Activated CD8-positive, alpha-beta T cell treated with anti-CD3 and anti-CD28 coated beads for 36 hours (primary cell): ENCODE results near the gene STYXL2. TPM values are rescaled to one million over a fixed set of nuclear protein-coding genes. Genes with fewer than 3 reads are reported as not detected.

Experiments used
- ATAC-seq: fragments of 200-7000 bp; cut with Tn5 transposase; one replicate; pipeline ENCODE4 v1.10.0; 2021; ENCODE audit warnings: mild to moderate bottlenecking, moderate library complexity
- CTCF ChIA-PET: fragments of 350-600 bp; sonication (Branson Sonifier 250); formaldehyde crosslinking; loops from one replicate; lab custom pipeline; 2021; ENCODE audit warnings: antibody characterized with exemption; lab: Charles Lee
- POLR2A ChIA-PET: fragments of 350-600 bp; sonication (Branson Sonifier 250); formaldehyde crosslinking; loops from one replicate; lab custom pipeline; 2021; ENCODE audit warnings: antibody characterized with exemption; lab: Charles Lee
- DNase-seq: peaks from one replicate; pipeline ENCODE4 v3.0.0-alpha.2; 2020
- H3K27ac Mint-ChIP-seq: one replicate; pipeline ENCODE4 v1.8.0; 2021; ENCODE audit warnings: mild to moderate bottlenecking, mixed read lengths
- H3K27me3 Mint-ChIP-seq: one replicate; pipeline ENCODE4 v1.8.0; 2021; ENCODE audit warnings: mixed read lengths
- H3K36me3 Mint-ChIP-seq: one replicate; pipeline ENCODE4 v1.8.0; 2021; ENCODE audit warnings: low read depth, mixed read lengths
- H3K4me1 Mint-ChIP-seq: one replicate; pipeline ENCODE4 v1.8.0; 2021; ENCODE audit warnings: low read depth, mixed read lengths
- H3K4me3 Mint-ChIP-seq: one replicate; pipeline ENCODE4 v1.8.0; 2021; ENCODE audit warnings: mild to moderate bottlenecking, moderate library complexity, mixed read lengths
- H3K9me3 Mint-ChIP-seq: one replicate; pipeline ENCODE4 v1.8.0; 2021; ENCODE audit warnings: mixed read lengths
- intact Hi-C: fragments of 100-400 bp; cut with micrococcal nuclease; formaldehyde crosslinking; loops from one replicate; pipeline ENCODE4 v1.10.0; 2022
- total RNA-seq, 2 experiments: library from RNA; stranded (reverse); gene quantifications; one replicate each; pipeline ENCODE4 v1.2.3, GENCODE V29; 2021
- TF ChIP-seq, protein P1 (sequence below): fragments of 200-600 bp; IDR thresholded peaks from one replicate; pipeline ENCODE4 v1.8.0; 2022; ENCODE audit warnings: antibody characterized with exemption, mild to moderate bottlenecking

Gene STYXL2
- total RNA-seq, 2 experiments from 2014 or later, result not detected

DNA sequence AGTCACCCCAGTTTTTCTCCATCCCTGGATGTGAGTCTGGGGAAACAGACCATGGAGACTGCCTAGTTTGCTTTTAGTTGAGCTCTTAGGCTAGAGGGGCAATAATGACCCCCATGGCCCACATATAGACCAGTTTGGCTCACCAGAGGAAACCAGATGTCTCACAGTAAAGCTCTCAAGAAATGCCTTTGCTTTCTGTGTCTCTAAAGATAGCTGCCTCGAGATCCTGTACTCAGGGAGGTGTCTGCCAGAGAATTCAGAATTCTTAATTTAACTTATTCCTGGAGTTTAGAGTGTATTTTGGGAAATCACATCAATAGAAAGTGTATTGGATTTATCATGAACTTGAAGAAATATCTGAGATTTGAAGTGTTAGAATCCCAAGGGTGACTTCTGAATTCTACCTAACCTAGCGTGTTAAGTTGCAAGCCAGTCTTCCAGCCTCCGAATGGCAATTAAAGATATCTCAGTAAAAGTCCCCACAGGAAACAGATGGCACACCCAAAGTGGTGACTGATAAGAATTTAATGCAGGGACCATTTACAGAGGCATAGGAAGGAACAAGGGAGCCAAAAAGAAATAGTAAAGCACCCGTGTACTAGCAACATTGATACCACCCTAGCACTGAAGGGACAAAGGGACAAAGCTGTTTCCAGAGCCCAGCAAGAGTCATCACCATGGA, 37.1 kb downstream of the STYXL2 start:
- intact Hi-C loops, result no loop called here
- Mint-ChIP-seq H3K4me1 (no peaks in the 10 kb centered on the region), H3K27me3 (peaks cover 12% of the 10 kb centered on the region), H3K36me3 (no peaks in the 10 kb centered on the region), H3K9me3 (no peaks in the 10 kb centered on the region), H3K4me3 (no peak overlapping the region), H3K27ac (no peak overlapping the region)
- ATAC-seq (no peak), DNase-seq (no peak)
- TF ChIP-seq, protein P1, sequence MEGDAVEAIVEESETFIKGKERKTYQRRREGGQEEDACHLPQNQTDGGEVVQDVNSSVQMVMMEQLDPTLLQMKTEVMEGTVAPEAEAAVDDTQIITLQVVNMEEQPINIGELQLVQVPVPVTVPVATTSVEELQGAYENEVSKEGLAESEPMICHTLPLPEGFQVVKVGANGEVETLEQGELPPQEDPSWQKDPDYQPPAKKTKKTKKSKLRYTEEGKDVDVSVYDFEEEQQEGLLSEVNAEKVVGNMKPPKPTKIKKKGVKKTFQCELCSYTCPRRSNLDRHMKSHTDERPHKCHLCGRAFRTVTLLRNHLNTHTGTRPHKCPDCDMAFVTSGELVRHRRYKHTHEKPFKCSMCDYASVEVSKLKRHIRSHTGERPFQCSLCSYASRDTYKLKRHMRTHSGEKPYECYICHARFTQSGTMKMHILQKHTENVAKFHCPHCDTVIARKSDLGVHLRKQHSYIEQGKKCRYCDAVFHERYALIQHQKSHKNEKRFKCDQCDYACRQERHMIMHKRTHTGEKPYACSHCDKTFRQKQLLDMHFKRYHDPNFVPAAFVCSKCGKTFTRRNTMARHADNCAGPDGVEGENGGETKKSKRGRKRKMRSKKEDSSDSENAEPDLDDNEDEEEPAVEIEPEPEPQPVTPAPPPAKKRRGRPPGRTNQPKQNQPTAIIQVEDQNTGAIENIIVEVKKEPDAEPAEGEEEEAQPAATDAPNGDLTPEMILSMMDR, result no peak
- ChIA-PET POLR2A (interaction anchor here (0.8 kb wide), 1 partner anchor 544 kb away, joined by 3 read pairs; no protein-coding TSS in a partner anchor), CTCF (interaction anchor here (0.9 kb wide), 1 partner anchor 69 kb away, joined by 4 read pairs; no protein-coding TSS in a partner anchor)

DNA sequence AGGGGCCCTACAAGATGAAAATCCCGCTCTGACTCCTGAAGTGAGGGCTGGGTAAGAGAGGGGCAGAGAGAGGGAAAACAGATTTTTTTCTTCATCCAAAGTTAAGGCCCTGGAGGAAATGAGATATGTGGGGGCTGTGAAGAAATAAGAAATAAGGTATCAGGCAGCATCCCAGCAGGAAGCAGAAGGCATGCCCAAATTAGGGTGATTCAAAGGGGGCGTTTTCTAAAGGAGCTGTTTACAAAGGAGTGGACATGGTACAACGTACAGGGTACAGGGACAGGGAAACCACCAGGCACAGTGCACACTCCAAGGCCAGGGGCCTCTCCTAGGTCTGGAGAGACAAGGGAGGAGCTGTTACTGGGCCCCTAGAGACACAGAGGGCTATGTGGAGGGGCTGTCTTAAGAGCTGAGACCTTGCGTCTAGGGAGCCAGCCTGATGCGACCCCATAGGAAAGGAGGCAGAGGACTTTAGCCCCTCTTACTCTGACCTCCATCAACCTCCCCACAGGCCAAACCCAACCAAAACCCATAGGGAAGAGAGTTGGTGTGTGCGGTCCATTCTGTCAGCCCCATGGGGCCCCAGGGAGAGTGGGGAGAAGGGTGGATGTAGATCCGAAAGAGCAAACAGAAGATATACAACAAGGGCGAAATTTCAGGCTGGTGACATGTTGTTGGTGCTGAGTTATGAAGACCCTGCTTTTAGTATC, 38.6 kb downstream of the STYXL2 start:
- H3K9me3 Mint-ChIP-seq, result no peaks in the 10 kb centered on the region

DNA sequence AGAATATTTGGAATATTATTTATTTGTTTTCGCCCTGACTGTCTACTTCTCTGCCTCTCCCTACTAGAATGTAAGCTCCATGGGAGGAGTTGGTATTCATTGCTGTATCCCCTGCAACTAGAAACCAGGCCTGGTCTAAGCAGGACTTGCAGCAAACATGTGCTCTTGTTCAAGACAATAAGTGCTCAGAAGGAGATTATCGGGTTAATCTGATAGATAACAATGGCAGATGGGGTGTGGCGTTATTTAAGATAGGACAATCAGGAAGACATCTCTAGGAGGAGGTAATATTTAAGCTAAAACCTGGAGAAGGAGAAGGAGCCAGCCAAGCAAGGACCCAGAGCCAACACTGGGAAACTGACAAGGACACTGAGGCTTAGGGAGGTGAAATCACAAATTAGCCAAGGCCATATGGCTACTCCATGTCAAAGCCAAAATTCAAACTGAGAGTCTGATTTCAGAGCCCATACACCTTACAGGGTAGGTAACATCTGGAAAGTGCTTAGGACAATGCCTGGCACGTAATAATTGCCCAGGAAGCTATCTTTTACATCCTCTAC, 41.5 kb downstream of the STYXL2 start:
- Mint-ChIP-seq H3K27ac (no peak overlapping the region), H3K9me3 (no peaks in the 10 kb centered on the region), H3K27me3 (peaks cover 4% of the 10 kb centered on the region), H3K4me3 (no peak overlapping the region), H3K36me3 (no peaks in the 10 kb centered on the region), H3K4me1 (no peaks in the 10 kb centered on the region)
- POLR2A ChIA-PET, result no interaction called here
- intact Hi-C loops, result no loop called here
- TF ChIP-seq, protein P1, result no peak
- CTCF ChIA-PET, result interaction anchor here (1.8 kb wide), 1 partner anchor 75 kb away, joined by 7 read pairs; no protein-coding TSS in a partner anchor
- no peak for DNase-seq
- ATAC-seq, result no peak

More for the DNA sequence above, 38.6 kb downstream of the STYXL2 start:
- TF ChIP-seq, protein P1, result no peak
- Mint-ChIP-seq H3K27me3 (peaks cover 11% of the 10 kb centered on the region), H3K27ac (no peak overlapping the region), H3K4me3 (no peak overlapping the region), H3K36me3 (no peaks in the 10 kb centered on the region), H3K4me1 (no peaks in the 10 kb centered on the region)
- intact Hi-C loops, result no loop called here
- CTCF ChIA-PET, result interaction anchor here (1.9 kb wide), 1 partner anchor 73 kb away, joined by 5 read pairs; no protein-coding TSS in a partner anchor
- ATAC-seq, result no peak
- POLR2A ChIA-PET, result interaction anchor here (0.9 kb wide), 1 partner anchor 87 kb away, joined by 3 read pairs; no protein-coding TSS in a partner anchor
- DNase-seq, result no peak

DNA sequence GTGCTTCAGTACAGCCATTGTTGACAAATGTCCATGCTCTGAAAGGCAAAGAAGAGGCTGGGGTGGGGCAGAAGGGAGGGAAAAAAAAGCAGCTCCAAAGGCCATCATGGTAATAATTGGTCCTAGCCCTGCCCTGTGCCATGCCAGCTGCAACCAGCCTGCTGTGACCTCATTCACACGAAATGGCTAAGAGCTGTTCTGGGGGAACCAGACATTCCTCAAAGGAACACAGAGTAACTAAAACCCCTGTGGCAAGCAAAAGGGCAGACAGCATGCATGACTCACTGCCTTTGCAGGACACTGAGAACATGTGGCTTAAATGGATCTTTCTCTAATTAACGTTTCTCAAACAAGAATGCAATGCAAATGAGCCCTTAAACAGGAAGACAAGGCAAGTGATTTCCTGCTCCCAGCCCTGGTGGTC, 42.3 kb downstream of the STYXL2 start:
- ChIA-PET CTCF (interaction anchor here (1.8 kb wide), 1 partner anchor 76 kb away, joined by 7 read pairs; no protein-coding TSS in a partner anchor), POLR2A (no interaction called here)
- no peak for DNase-seq
- H3K27me3 Mint-ChIP-seq, result peaks cover 4% of the 10 kb centered on the region
- ATAC-seq, result no peak
- H3K27ac Mint-ChIP-seq, result no peak overlapping the region
- TF ChIP-seq, protein P1, result no peak
- H3K36me3 Mint-ChIP-seq, result no peaks in the 10 kb centered on the region
- no peaks in the 10 kb centered on the region for H3K4me1 Mint-ChIP-seq
- intact Hi-C loops, result no loop called here
- H3K9me3 Mint-ChIP-seq, result no peaks in the 10 kb centered on the region
- H3K4me3 Mint-ChIP-seq, result no peak overlapping the region
